Gastrocnemius medialis (tissue), 4 donors: ENCODE measurements around the gene CUL1. TPM values are rescaled to one million over a fixed set of nuclear protein-coding genes. Genes with fewer than 3 reads are reported as not detected.

Experiments
- ATAC-seq, 2 donors: fragments of 150-250 bp; one replicate each; pipeline ENCODE4 v1.9.1; 2016
- DNase-seq, 2 donors: peaks; one replicate each; pipeline ENCODE4 v3.0.0-alpha.2; 2019
- H3K27ac ChIP-seq, 4 donors: fragments of 200-600 bp; sonication (generic); 1 replicate in 1 of 4; 2 replicates in 3 of 4; pipeline ENCODE4 v1.5.1; 2016 to 2018; ENCODE audit warnings: mild to moderate bottlenecking in 2 of 4, moderate library complexity in 1 of 4
- H3K27me3 ChIP-seq, 3 donors: fragments of 200-600 bp; sonication (generic) in 2 of 3; 1 replicate in 1 of 3; 2 replicates in 2 of 3; pipeline versions ENCODE4 v1.5.1 to v1.6.0; 2016 to 2019; ENCODE audit warnings: mild to moderate bottlenecking in 1 of 3, moderate library complexity in 1 of 3
- H3K36me3 ChIP-seq, 2 donors: fragments of 200-600 bp; sonication (generic) in 1 of 2; one replicate each; pipeline ENCODE4 v1.5.1; 2017 to 2018
- H3K4me1 ChIP-seq, 2 donors: fragments of 200-600 bp; sonication (generic) in 1 of 2; one replicate each; pipeline ENCODE4 v1.5.1; 2016 to 2017; ENCODE audit warnings: mild to moderate bottlenecking in 2 of 2
- H3K4me3 ChIP-seq, 4 donors: fragments of 200-600 bp; sonication (generic) in 3 of 4; 1 replicate in 1 of 4; 2 replicates in 3 of 4; pipeline ENCODE4 v1.5.1; 2016 to 2019; ENCODE audit warnings: mild to moderate bottlenecking in 2 of 4
- H3K9me3 ChIP-seq, 3 donors: fragments of 200-600 bp; sonication (generic) in 2 of 3; 1 replicate in 1 of 3; 2 replicates in 2 of 3; pipeline ENCODE4 v1.5.1; 2016 to 2019
- CTCF ChIP-seq, 5 experiments: fragments of 450-650 bp in 3 of 5; fragments of 200-600 bp in 2 of 5; sonication (generic) in 2 of 5; IDR thresholded peaks in 4 of 5; conservative IDR thresholded peaks in 1 of 5; 1 replicate in 4 of 5; 2 replicates in 1 of 5; pipeline ENCODE4 v1.5.1; 2016 to 2019; ENCODE audit warnings: antibody characterized with exemption in 5 of 5, mild to moderate bottlenecking in 3 of 5, moderate library complexity in 3 of 5
- POLR2A ChIP-seq, 2 donors: fragments of 450-650 bp; IDR thresholded peaks; one replicate each; pipeline ENCODE4 v1.6.1; 2017; ENCODE audit warnings: antibody characterized with exemption in 2 of 2, mild to moderate bottlenecking in 2 of 2, moderate library complexity in 2 of 2
- in situ Hi-C, 4 donors: fragments of 200-750 bp; cut with MboI; loops; one replicate each; pipeline versions ENCODE4 v1.15.0 to v1.8.0; 2017; ENCODE audit warnings: low sequenced_read_pairs in 4 of 4
- intact Hi-C: fragments of 100-400 bp; cut with DNase I; formaldehyde crosslinking; loops from one replicate; pipeline ENCODE4 v1.15.1; 2023; ENCODE audit warnings: low total_unique reads
- total RNA-seq, 4 donors: library from RNA; depleted of rRNA; stranded (reverse); fragments of >200 nt; gene quantifications; one replicate each; pipeline versions ENCODE4 v1.1.0 to v1.2.3, GENCODE V29; 2016

Gene CUL1
- total RNA-seq, 4 donors from 2014 or later = 78.7 to 101 (median 84.6) TPM

- in situ Hi-C loops = loop anchor here in 2 of 4 donors (25.0 kb wide), 1 partner anchor 245 kb away; no protein-coding TSS in a partner anchor
- intact Hi-C loops = no loop called here
- ATAC-seq = peak in 1 of 2 donors; percentile 23
Observed at GRCh38 chr7:148717266-148717793, 18.6 kb downstream of the CUL1 start.

GRCh38 chr7:148718431-148718830 is 19.7 kb downstream of the CUL1 start:
- ATAC-seq (no peak), DNase-seq (no peak)
- intact Hi-C loops (no loop called here), in situ Hi-C loops (loop anchor here in 2 of 4 donors (25.0 kb wide), 1 partner anchor 244 kb away; no protein-coding TSS in a partner anchor)
- TF ChIP-seq CTCF (IDR thresholded peaks at IDR 0.05 in 4 of 5, conservative IDR thresholded peaks at IDR 0.05 in 1 of 5) (no peak), POLR2A (IDR thresholded peaks at IDR 0.05) (no peak)
- Histone ChIP-seq H3K27me3 (no peaks in the 10 kb centered on the region), H3K9me3 (no peaks in the 10 kb centered on the region), H3K4me1 (peaks cover 78 to 90% of the 10 kb centered on the region in 2 donors), H3K27ac (no peak overlapping the region), H3K36me3 (no peaks in the 10 kb centered on the region), H3K4me3 (no peak overlapping the region)

More at GRCh38 chr7:148717266-148717793, 18.6 kb downstream of the CUL1 start:
- no peak for DNase-seq
- no peak overlapping the region for H3K4me3 ChIP-seq
- peaks cover 77 to 91% of the 10 kb centered on the region in 2 donors for H3K4me1 ChIP-seq
- H3K9me3 ChIP-seq = no peaks in the 10 kb centered on the region
- no peaks in the 10 kb centered on the region for H3K36me3 ChIP-seq
- TF ChIP-seq CTCF (IDR thresholded peaks at IDR 0.05 in 4 of 5, conservative IDR thresholded peaks at IDR 0.05 in 1 of 5) (no peak), POLR2A (IDR thresholded peaks at IDR 0.05) (no peak)
- H3K27ac ChIP-seq = peak overlapping the region; percentile 9 to 61 (median 51)
- no peaks in the 10 kb centered on the region for H3K27me3 ChIP-seq

GRCh38 chr7:148719753-148720152 is 21.1 kb downstream of the CUL1 start:
- intact Hi-C loops = no loop called here
- Histone ChIP-seq H3K27ac (no peak overlapping the region), H3K36me3 (no peaks in the 10 kb centered on the region), H3K4me1 (peaks cover 83 to 93% of the 10 kb centered on the region in 2 donors), H3K9me3 (no peaks in the 10 kb centered on the region), H3K27me3 (no peaks in the 10 kb centered on the region), H3K4me3 (no peak overlapping the region)
- in situ Hi-C loops = loop anchor here in 2 of 4 donors (25.0 kb wide), 1 partner anchor 243 kb away; no protein-coding TSS in a partner anchor
- ATAC-seq = no peak
- no peak for DNase-seq
- no peak for TF ChIP-seq POLR2A (IDR thresholded peaks at IDR 0.05)
- no peak for TF ChIP-seq CTCF (IDR thresholded peaks at IDR 0.05 in 4 of 5, conservative IDR thresholded peaks at IDR 0.05 in 1 of 5)

GRCh38 chr7:148720472-148720871 is 21.8 kb downstream of the CUL1 start:
- no peaks in the 10 kb centered on the region for H3K36me3 ChIP-seq
- no peaks in the 10 kb centered on the region for H3K9me3 ChIP-seq
- ATAC-seq (no peak), DNase-seq (no peak)
- peaks cover 78 to 91% of the 10 kb centered on the region in 2 donors for H3K4me1 ChIP-seq
- in situ Hi-C loops (loop anchor here in 2 of 4 donors (25.0 kb wide), 1 partner anchor 242 kb away; no protein-coding TSS in a partner anchor), intact Hi-C loops (no loop called here)
- H3K27ac ChIP-seq = no peak overlapping the region
- no peaks in the 10 kb centered on the region for H3K27me3 ChIP-seq
- no peak for TF ChIP-seq POLR2A (IDR thresholded peaks at IDR 0.05)
- TF ChIP-seq CTCF (IDR thresholded peaks at IDR 0.05 in 4 of 5, conservative IDR thresholded peaks at IDR 0.05 in 1 of 5) = no peak
- no peak overlapping the region for H3K4me3 ChIP-seq
